Measurements from ENCODE around the gene RPRD1B. TPM values are rescaled to one million over a fixed set of nuclear protein-coding genes. Genes with fewer than 3 reads are reported as not detected.

RPRD1B gene
- total RNA-seq, 4 donors from 2014 or later, result 18.9 to 28.7 (median 25.4) TPM

DNA sequence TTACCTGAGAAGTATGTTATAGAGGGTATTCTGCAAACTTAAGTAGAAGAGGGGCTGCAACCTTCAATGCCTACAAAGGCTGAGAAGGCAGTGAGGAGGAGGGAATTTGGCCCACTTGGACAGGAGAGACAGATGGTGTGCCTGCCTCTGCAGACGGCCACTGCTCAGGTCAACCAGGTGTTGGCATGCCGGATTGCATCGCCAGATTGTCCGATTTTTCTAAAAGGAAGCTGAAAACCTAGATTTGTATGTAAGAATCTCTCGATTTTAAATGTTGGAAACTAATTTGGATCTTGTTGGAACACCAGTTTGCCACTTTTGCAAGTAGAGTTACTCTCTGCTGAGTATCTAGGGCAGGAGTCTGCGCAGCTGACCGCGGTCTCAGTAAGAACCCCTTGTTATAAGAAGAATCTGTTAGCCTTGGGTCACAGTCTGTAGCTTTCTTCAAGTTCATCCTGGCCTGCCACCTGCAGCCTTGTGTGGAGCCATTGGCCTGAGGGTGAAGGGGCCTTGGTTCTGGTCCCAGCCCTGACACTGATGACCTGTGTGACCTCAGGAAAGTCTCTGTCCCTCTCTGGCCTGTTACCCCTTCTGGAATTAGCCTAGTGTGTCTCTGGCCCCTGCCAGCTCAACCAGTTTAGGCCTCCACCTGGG is 77.1 kb downstream of the RPRD1B start:
- TF ChIP-seq, protein P1, sequence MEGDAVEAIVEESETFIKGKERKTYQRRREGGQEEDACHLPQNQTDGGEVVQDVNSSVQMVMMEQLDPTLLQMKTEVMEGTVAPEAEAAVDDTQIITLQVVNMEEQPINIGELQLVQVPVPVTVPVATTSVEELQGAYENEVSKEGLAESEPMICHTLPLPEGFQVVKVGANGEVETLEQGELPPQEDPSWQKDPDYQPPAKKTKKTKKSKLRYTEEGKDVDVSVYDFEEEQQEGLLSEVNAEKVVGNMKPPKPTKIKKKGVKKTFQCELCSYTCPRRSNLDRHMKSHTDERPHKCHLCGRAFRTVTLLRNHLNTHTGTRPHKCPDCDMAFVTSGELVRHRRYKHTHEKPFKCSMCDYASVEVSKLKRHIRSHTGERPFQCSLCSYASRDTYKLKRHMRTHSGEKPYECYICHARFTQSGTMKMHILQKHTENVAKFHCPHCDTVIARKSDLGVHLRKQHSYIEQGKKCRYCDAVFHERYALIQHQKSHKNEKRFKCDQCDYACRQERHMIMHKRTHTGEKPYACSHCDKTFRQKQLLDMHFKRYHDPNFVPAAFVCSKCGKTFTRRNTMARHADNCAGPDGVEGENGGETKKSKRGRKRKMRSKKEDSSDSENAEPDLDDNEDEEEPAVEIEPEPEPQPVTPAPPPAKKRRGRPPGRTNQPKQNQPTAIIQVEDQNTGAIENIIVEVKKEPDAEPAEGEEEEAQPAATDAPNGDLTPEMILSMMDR (IDR thresholded peaks at IDR 0.05; ENCODE audit: low read depth), result no peak

DNA sequence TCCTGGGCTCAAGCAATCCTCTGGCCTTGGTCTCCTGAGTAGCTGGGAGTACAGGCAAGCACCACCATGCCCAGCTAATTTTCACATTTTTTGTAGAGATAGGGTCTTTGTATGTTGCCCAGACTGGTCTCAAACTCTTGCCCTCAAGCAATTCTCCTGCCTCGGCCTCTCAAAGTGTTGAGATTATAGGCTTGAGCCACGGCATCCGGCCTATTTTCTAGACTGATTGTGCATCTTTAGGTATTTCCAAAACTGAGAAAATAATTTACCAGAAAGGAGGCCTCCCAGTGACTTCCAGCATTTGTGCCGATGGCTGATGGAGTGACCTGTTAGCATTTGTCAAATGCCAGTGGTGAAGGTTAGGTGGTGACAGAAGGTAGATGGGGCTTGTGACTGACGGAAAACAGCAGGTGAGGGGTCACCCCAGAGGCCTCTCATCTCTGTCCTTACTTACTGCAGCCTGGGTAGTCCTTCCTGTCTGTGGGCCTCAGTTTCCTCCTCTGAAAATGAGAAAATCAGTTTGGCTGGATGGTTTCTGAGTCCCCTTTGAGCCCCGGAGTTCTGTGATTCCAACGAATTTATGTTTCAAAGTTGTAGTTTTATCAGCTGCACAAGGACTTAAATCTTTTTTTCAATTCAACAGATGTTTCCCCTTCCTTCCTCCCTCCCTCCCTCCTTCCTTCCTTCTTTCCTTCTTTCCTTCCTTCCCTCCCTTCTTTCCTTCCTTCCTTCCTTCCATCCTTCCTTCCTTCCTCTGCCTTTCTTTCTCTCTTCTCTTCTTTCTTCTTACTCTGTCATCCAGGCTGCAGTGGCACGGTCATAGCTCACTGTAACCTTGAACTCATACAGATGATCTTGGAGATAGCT is 78.1 kb downstream of the RPRD1B start:
- TF ChIP-seq, protein P1 (IDR thresholded peaks at IDR 0.05; ENCODE audit: low read depth), result no peak

DNA sequence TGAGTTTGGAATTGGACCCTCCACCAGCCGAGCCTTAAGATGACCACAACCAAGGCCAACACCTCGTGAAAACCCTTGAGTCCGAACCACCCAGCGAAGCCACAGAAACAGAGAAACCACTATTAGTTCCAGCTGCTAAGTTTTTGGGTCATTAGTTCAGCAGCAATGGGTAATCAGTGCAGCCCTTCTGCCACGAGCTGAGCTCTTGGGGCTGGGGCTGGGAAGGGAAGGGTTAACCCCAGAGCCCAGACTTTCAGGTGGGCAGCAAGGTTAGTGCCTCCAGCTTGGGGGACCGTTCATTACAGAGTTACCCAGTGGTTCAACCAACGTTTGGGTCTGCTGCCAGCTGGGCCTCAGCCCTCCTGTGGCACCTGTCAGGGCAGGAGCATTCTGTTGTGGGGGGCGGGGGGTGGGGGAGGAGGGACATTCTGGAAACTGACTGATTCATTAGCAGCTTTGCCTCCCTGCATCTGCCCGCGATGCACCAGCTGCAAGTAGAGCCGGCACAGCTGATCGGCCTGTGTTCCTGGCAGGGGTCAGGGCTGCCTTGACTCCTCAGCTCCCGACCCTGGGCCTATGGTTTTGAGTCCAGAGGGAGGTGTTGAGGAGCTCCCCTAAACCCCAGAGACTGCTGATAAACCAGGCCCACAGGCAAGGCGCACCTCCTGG is 78.8 kb downstream of the RPRD1B start:
- TF ChIP-seq, protein P1 (IDR thresholded peaks at IDR 0.05; ENCODE audit: low read depth), result no peak

DNA sequence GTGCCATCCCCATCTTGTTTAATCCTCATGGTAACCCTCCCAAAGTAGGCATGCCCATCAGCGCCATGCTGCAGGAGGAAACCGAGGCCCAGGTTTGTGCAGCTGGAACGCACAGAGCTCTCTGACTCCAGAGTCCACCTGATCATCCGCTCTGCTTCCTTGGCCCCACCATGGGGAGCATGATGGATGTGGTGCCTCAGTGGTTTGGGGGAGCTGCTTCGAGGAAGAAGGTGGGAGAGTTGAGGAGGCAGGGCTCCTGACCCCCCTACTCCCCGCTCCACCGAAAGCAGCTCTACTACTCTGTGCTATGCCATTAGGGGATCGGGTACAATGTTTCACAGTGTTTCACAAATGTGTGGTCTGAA is 79.4 kb downstream of the RPRD1B start:
- TF ChIP-seq, protein P1 (IDR thresholded peaks at IDR 0.05; ENCODE audit: low read depth), result no peak

DNA sequence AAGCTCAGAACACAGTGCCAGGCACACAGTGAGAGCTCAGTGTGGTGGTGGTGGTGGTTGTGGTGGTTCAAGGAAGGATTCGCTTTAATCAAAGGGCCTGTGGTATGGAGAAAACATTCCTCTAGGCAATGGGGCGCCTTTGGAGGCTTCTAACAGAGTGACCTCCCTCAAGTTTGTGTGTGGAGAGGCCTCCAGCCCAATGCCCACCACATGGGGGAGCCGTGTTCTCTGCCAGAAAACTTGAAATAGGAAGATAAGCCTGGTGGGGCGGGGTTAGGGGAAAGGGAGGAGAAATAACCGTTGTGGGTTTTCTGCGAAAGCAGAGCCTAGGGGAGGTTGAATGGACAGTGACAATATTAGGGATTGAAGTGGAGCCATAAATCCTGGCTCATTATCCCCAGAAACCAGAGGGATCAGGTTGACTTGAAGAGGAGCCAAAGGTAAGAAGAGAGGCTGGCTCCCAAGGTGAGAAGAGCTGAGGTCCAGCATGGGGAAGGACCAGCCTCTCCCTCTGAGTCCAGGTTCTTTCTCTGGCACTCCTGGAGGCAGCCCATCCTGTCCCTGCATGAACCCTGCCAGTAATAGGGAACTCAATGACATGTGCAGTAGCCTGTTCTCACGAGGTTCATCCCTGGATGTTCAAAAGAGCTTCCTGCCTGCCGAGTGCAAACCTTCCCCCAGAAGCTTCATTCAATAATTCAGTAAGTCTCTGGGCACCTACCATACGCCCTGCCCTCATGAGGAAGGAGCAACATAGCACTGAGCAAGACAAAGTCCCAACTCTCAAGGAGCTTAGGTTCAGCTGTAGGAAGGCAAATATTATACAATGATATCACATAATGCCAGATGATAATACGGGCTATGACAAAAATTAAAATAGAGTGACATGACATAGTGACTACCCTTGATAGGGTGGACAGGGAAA is 80.1 kb downstream of the RPRD1B start:
- TF ChIP-seq, protein P1 (IDR thresholded peaks at IDR 0.05; ENCODE audit: low read depth), result no peak

DNA sequence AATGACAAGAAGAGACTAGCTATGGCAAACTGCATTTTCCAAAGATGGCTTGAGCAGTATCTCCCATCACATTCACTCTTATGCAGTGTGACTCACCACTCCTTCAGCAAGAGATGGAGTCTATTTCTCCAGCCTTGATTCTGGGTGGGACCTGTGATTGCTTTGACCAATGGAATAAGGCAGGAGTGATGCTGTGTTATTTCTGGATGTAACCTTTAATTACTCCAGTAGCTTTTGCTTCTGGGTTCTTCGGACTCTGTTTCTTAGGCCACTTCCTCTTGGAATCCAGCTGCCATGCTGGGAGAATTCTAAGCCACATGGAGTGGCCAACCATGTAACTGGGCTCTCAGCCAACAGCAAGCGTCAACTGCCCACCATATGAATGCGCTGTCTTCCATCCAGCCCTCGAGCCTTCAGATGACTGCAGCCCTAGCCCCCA is 80.8 kb downstream of the RPRD1B start:
- TF ChIP-seq, protein P1 (IDR thresholded peaks at IDR 0.05; ENCODE audit: low read depth), result no peak

All from subcutaneous adipose tissue (tissue), 4 donors.